Measurements from ENCODE around the gene USP25. TPM values are rescaled to one million over a fixed set of nuclear protein-coding genes. Genes with fewer than 3 reads are reported as not detected.

The USP25 gene
- total and polyA plus RNA-seq, 7 donors = 20.0 to 149 (median 104) TPM

GRCh38 chr21:15719976-15720375, 9.8 kb upstream of the USP25 start:
- Histone ChIP-seq H3K27ac (no peak overlapping the region), H3K36me3 (ENCODE audit: insufficient read depth in 1 of 2, low read depth in 1 of 2) (no peaks in the 10 kb centered on the region), H3K27me3 (ENCODE audit: insufficient read depth in 3 of 3, low read length in 2 of 3) (no peaks in the 10 kb centered on the region), H3K4me1 (no peaks in the 10 kb centered on the region), H3K4me3 (no peak overlapping the region), H3K9me3 (no peaks in the 10 kb centered on the region)
- no peak for TF ChIP-seq CTCF (IDR thresholded peaks at IDR 0.05)
- WGBS, 3 donors = 93 to 98% (median 96%) methylated on average over 4 of the region's 4 CpGs
- intact Hi-C loops (cut with DNase I) = no loop called here
- ATAC-seq (no peak), DNase-seq (no peak)

- 38 to 68% (median 45%) methylated on average over 4 of the region's 4 CpGs for WGBS, 3 donors
- intact Hi-C loops (cut with DNase I) = no loop called here
- no peak overlapping the region for H3K27ac ChIP-seq
These were observed 7.0 kb upstream of the USP25 start for GRCh38 chr21:15722591-15723324.

GRCh38 chr21:15725949-15726348, 3.8 kb upstream of the USP25 start:
- intact Hi-C loops (cut with DNase I) = no loop called here
- Histone ChIP-seq H3K4me3 (no peak overlapping the region), H3K36me3 (ENCODE audit: insufficient read depth in 1 of 2, low read depth in 1 of 2) (no peaks in the 10 kb centered on the region), H3K4me1 (no peaks in the 10 kb centered on the region), H3K9me3 (no peaks in the 10 kb centered on the region), H3K27ac (no peak overlapping the region), H3K27me3 (ENCODE audit: insufficient read depth in 3 of 3, low read length in 2 of 3) (no peaks in the 10 kb centered on the region)
- ATAC-seq = no peak
- WGBS, 3 donors = 72 to 89% (median 86%) methylated on average over 3 of the region's 3 CpGs
- no peak for DNase-seq
- no peak for TF ChIP-seq CTCF (IDR thresholded peaks at IDR 0.05)

More at GRCh38 chr21:15722591-15723324, 7.0 kb upstream of the USP25 start:
- TF ChIP-seq CTCF (IDR thresholded peaks at IDR 0.05) = no peak
- Histone ChIP-seq H3K27me3 (ENCODE audit: insufficient read depth in 3 of 3, low read length in 2 of 3) (no peaks in the 10 kb centered on the region), H3K4me3 (no peak overlapping the region), H3K9me3 (no peaks in the 10 kb centered on the region), H3K36me3 (ENCODE audit: insufficient read depth in 1 of 2, low read depth in 1 of 2) (no peaks in the 10 kb centered on the region), H3K4me1 (no peaks in the 10 kb centered on the region)
- ATAC-seq (no peak), DNase-seq (no peak)

- Histone ChIP-seq H3K36me3 (ENCODE audit: insufficient read depth in 1 of 2, low read depth in 1 of 2) (no peaks in the 10 kb centered on the region), H3K27me3 (ENCODE audit: insufficient read depth in 3 of 3, low read length in 2 of 3) (no peaks in the 10 kb centered on the region), H3K4me3 (no peak overlapping the region), H3K4me1 (peaks cover 5% of the 10 kb centered on the region), H3K9me3 (no peaks in the 10 kb centered on the region), H3K27ac (no peak overlapping the region)
- intact Hi-C loops (cut with DNase I) = no loop called here
- 89 to 94% (median 90%) methylated on average over 3 of the region's 3 CpGs for WGBS, 3 donors
- DNase-seq (no peak), ATAC-seq (no peak)
- no peak for TF ChIP-seq CTCF (IDR thresholded peaks at IDR 0.05)
These were observed 1.7 kb upstream of the USP25 start for GRCh38 chr21:15728046-15728445.

GRCh38 chr21:15729346-15729673, 472 bp upstream of the USP25 start:
- no peaks in the 10 kb centered on the region for H3K27me3 ChIP-seq (ENCODE audit: insufficient read depth in 3 of 3, low read length in 2 of 3)
- peak overlapping the region; percentile 93 for H3K4me3 ChIP-seq
- no peak for ATAC-seq
- H3K9me3 ChIP-seq = no peaks in the 10 kb centered on the region
- H3K27ac ChIP-seq = peak overlapping the region; percentile 97
- H3K4me1 ChIP-seq = peaks cover 9% of the 10 kb centered on the region
- H3K36me3 ChIP-seq (ENCODE audit: insufficient read depth in 1 of 2, low read depth in 1 of 2) = no peaks in the 10 kb centered on the region
- intact Hi-C loops (cut with DNase I) = no loop called here
- 3 to 8% (median 4%) methylated on average over 11 of the region's 11 CpGs for WGBS, 3 donors
- TF ChIP-seq CTCF (IDR thresholded peaks at IDR 0.05) = no peak
- no peak for DNase-seq

Data from psoas muscle (tissue), 8 donors.